Measurements from ENCODE around the gene UGT2B17. TPM values are rescaled to one million over a fixed set of nuclear protein-coding genes. Genes with fewer than 3 reads are reported as not detected.
"Not testable (repeated sequence)": the region's sequence is repeated elsewhere in the genome, so short reads cannot be mapped to it uniquely, and the experiment has no call there.

UGT2B17 gene
- total RNA-seq, 1 donor from 2014 or later = not detected

DNA sequence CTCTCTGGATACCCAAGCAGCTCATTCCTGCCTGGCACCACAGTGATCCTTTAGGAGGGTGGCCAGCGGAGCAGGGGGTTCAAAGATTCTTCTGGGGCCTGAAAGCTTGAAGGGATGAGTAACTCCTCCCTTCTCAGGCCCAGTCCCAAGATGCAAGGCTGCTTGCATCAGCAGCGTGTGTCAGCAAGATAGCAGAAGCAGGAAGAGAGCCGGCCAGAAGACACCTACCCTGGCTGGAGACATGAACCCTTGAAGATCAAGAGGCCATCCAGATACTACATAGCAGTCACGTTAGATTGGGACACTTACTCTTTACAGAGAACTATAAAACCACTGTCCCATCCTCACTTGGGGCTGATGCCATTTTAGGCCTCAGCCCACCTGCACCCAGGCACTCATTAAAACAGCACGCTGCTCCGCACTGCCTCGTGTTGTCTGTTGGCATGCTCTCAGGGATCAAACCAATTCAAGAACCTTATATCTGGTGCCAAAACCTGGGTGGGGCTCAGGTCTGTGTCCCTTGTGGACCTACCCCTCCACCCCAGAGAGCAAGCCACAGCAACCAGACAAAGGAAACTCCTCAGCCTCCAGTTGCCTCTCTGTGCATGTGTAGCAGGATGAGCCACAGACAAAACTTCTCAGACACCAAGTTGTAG lies 6.5 kb downstream of the UGT2B17 start:
- no peak for DNase-seq (ENCODE audit: low read depth in 2 of 2)

- not testable (repeated sequence) for DNase-seq (ENCODE audit: low read depth in 2 of 2)
Observed at GRCh38 chr4:68569036-68569435, 7.1 kb downstream of the UGT2B17 start.

DNA sequence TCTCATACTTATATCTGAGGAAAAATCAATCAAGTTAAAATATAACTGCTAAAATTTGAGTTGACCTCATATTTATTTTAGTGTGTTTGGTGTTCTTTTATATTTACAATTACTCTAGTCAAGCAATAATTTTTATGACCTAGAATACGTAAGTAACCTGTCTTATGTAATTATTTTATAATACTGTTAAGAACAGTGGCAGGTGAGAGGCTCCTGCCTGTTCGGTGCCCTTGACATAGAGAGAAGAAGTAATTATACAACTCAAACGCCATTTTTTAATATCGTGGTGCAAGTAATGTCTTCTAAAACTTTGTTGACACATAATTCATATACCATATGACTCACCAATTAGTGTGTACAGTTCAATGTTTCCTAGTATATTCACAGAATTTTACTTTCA lies 7.6 kb downstream of the UGT2B17 start:
- not testable (repeated sequence) for DNase-seq (ENCODE audit: low read depth in 2 of 2)

- DNase-seq (ENCODE audit: low read depth in 2 of 2) = not testable (repeated sequence)
Observed at GRCh38 chr4:68566364-68566763, 9.8 kb downstream of the UGT2B17 start.

GRCh38 chr4:68565082-68565481 lies 11.0 kb downstream of the UGT2B17 start:
- DNase-seq (ENCODE audit: low read depth in 2 of 2) = not testable (repeated sequence)

DNA sequence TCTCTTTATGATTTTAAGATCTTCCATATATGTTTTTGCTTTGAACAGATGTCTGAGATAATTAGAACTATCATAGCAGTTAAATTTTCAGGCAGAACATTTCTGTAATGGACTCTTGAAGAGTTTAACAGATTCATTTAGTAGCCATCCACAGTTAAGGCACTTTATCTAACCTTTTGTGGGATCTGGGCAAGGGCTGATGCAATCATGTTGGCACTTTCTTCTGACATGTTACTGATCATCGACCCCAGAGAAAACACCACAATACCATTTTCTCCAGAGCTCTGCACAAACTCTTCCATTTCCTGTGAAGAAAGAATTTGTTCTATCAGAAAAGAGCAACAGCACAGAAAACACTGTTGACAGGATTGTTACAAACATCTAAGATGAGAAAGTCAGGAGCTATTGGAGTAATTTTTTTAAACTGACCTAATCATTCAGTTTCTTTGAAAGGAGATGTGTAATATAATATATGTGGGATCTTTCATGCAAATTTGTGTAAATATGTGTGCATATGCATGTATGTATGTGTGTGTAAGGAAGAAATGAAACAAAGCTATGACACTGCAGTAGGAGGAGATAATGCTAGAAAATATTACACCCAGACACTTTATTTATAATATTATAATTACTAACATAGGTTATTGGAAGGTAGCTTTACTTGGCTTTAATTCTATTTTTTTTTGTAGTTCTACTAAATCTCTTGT lies 15.6 kb downstream of the UGT2B17 start:
- not testable (repeated sequence) for DNase-seq (ENCODE audit: low read depth in 2 of 2)

DNA sequence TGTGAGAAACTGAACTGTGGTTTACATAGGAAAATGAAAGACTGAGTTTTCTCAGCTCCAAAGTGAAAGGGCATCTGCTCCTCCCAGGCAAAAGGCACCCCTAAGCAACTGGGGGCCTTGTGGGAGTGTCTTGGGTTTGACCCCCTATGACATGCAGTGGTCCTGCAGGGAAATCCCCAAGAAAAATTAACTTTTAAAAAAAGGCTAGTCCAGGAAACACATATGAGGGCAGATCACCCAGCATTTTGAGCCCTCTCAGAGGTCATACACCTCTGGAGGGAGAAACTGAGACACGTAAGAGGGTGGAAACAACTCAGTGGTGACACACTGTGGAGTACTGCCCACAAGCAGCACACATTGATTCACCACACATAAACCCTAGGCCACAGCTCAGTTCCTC lies 22.3 kb downstream of the UGT2B17 start:
- not testable (repeated sequence) for DNase-seq (ENCODE audit: low read depth in 2 of 2)

DNA sequence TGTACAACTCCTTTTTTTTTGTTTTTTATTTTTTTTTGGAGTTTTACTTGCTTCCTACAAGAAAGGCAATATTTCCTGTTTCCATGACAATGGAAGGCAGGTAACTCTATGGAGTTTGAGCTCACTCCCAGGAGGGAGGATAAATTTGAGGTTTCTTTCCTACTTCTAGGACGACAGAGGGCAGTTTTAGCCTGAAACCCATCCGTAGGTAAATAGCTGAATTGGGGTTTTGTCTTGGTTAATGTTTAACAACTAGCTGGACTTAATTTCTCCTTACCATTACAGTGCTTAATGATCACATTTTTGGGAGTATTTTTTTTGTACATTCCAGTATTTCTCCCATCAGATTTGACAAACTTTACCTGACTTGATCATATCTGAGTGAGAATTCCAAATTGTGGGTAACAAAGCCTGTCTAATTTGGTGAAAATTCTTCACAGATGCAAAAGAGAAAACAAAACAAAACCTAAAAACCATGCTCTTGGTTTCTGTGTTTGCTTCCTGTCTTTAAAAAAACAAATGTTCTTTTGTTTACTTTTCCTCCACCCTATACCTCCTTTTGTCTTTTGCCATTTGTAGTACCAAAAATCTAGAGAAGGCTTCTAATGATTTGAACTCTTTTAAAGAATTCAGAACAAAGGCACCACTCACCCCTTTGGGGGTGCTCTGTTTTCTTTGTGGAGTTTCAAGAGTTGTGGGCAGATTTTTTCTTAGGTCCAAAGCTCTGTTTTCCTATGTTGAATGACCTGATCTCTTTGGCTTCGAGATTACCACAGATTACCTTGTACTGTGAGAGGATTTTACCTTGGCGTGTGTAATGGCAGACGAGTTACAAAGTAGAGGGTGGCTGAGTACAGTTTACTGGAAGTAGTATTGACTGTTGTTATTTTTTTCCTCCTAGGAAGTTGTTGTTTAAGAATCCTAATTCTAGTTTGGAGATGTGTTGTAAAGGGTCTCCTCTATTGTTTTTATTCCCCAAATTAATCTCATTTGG lies 23.0 kb downstream of the UGT2B17 start:
- not testable (repeated sequence) for DNase-seq (ENCODE audit: low read depth in 2 of 2)

- not testable (repeated sequence) for DNase-seq (ENCODE audit: low read depth in 2 of 2)
Observed at GRCh38 chr4:68542742-68543141, 33.4 kb downstream of the UGT2B17 start.

- DNase-seq (ENCODE audit: low read depth in 2 of 2) = no peak
Observed at GRCh38 chr4:68536375-68536774, 39.7 kb downstream of the UGT2B17 start.

GRCh38 chr4:68535974-68536373 lies 40.1 kb downstream of the UGT2B17 start:
- no peak for DNase-seq (ENCODE audit: low read depth in 2 of 2)

- DNase-seq (ENCODE audit: low read depth in 2 of 2) = not testable (repeated sequence)
Observed at GRCh38 chr4:68522232-68522631, 53.9 kb downstream of the UGT2B17 start.

GRCh38 chr4:68520985-68521384 lies 55.1 kb downstream of the UGT2B17 start:
- no peak for DNase-seq (ENCODE audit: low read depth in 2 of 2)

- no peak for DNase-seq (ENCODE audit: low read depth in 2 of 2)
Observed at GRCh38 chr4:68518889-68519288, 57.2 kb downstream of the UGT2B17 start.

DNA sequence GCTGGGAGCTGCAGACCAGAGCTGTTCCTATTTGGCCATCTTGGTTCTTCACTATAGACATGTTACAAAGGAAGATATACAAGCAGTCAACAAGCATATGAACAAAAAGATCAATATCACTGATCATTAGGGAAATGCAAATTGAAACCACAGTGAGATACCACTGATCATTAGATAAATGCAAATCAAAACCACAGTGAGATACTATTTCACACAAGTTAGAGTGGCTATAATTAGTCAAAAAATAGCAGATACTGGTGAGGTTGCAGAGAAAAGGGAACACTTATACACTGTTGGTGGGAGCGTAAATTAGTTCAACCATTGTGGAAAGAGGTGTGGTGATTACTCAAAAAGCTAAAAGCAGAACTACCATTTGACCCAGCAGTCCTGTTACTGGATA lies 70.7 kb downstream of the UGT2B17 start:
- not testable (repeated sequence) for DNase-seq (ENCODE audit: low read depth in 2 of 2)

- DNase-seq (ENCODE audit: low read depth in 2 of 2) = not testable (repeated sequence)
Observed at GRCh38 chr4:68504836-68505235, 71.3 kb downstream of the UGT2B17 start.

GRCh38 chr4:68503462-68503861 lies 72.7 kb downstream of the UGT2B17 start:
- not testable (repeated sequence) for DNase-seq (ENCODE audit: low read depth in 2 of 2)

DNA sequence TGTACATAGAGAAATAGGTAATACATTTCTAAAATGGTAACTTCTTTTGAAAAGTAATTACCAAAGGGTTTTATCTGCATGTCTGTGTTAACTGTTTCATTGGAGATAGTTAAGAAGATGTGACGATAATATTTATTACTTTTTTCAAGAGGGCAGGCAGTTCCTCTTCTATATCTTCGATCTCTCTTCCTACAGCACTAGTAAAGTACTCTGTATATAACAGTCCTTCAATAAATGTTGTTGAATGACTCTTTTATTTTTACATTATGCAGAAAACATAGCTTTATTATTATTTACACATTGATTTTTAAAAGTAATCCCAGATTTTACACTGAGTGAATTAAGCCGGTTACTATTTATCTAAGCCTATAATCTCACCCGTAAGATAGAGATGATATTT lies 77.1 kb downstream of the UGT2B17 start:
- no peak for DNase-seq (ENCODE audit: low read depth in 2 of 2)

DNA sequence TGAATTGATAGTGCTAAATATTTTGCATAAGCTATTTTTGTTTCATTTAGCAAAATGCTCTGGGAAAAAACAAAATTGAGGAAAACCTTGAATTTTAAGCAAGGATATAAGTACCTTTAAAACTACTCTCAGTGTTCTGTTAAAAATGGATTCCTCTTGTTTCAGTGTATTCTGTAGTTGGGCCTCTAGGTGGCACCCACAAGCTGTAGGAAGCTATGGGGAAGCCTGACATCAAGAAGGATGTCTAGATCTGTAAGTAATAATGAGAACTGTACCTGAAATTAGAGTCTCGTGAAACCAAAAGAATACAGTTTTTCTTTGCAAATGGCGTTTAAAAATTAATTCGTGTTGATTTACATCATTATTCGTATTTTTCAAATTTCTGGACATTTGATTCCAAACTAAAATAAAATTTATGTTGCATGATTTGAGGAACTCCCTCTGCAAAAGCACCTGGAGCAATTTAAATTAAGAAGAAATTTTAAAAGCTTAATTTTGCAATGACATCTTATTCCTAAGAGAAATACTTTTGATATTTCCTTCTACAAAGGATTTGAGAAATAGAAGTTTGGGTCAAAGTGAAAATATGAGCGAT lies 77.6 kb downstream of the UGT2B17 start:
- DNase-seq (ENCODE audit: low read depth in 2 of 2) = peak; percentile 29 to 57

GRCh38 chr4:68494688-68495087 lies 81.4 kb downstream of the UGT2B17 start:
- DNase-seq (ENCODE audit: low read depth in 2 of 2) = no peak

DNA sequence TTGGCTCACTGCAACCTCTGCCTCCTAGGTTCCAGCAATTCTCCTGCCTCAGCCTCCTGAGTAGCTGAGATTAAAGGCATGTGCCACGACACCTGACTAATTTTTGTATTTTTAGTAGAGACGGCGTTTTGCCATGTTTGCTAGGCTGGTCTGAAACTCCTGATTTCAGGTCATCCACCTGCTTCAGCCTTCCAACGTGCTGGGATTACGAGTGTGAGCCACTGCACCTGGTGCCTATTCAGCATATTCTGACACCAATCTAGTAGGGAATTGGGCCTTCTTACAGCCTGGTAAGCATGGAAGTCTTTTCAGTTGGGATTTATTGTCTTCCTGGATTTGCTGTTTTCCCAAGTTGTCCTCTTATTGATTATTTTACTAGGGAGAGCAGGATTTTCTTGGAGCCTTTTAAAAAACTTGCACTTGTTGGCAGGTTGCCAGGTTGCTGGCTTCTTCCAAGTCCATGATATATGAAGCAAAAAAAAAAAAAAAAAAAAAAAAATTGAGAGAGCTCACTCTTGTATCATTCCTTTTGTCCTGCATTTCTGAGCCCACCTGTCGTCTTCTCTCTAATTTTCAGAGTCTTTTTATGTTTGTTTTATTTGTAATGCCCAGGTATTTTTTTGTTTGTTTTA lies 85.2 kb downstream of the UGT2B17 start:
- no peak for DNase-seq (ENCODE audit: low read depth in 2 of 2)

Data from dermis microvascular lymphatic vessel endothelial cell (primary cell).